Neuronal stem cell (in vitro differentiated cells): ENCODE data around the gene LGR6.

Source experiments
- DNase-seq: peaks from one replicate; pipeline ENCODE4 v3.0.0-alpha.2; 2013; ENCODE audit warnings: low spot score
- H2AFZ ChIP-seq: one replicate; pipeline ENCODE4 v1.6.1; 2013; ENCODE audit warnings: mild to moderate bottlenecking, low read length, inconsistent platforms
- H2AK5ac ChIP-seq: 2 replicates; pipeline ENCODE4 v1.6.1; 2013; ENCODE audit warnings: low read depth, mild to moderate bottlenecking, inconsistent platforms, low read length, moderate library complexity, mixed read lengths
- H2BK120ac ChIP-seq: 2 replicates; pipeline ENCODE4 v1.6.1; 2013; ENCODE audit warnings: low read depth, mild to moderate bottlenecking, inconsistent platforms, low read length, moderate library complexity, mixed read lengths
- H2BK12ac ChIP-seq: one replicate; pipeline ENCODE4 v1.6.1; 2013; ENCODE audit warnings: low read length, inconsistent platforms
- H2BK15ac ChIP-seq: 2 replicates; pipeline ENCODE4 v1.6.1; 2013; ENCODE audit warnings: mild to moderate bottlenecking, low read length, inconsistent platforms, mixed read lengths
- H2BK5ac ChIP-seq: one replicate; pipeline ENCODE4 v1.6.1; 2013; ENCODE audit warnings: inconsistent platforms, mild to moderate bottlenecking, low read length, moderate library complexity
- H3K14ac ChIP-seq: one replicate; pipeline ENCODE4 v1.6.1; 2013; ENCODE audit warnings: low read length, inconsistent platforms
- H3K18ac ChIP-seq: 2 replicates; pipeline ENCODE4 v1.6.1; 2013; ENCODE audit warnings: low read length, inconsistent platforms
- H3K23ac ChIP-seq: 2 replicates; pipeline ENCODE4 v1.6.1; 2013; ENCODE audit warnings: low read depth, mild to moderate bottlenecking, mixed read lengths, low read length, inconsistent platforms; ENCODE audit not compliant: poor library complexity
- H3K27ac ChIP-seq: replicated peaks from 3 replicates; pipeline ENCODE4 v1.5.1; 2013; ENCODE audit warnings: low read length, inconsistent platforms
- H3K27me3 ChIP-seq, 3 experiments: 2 replicates each; pipeline ENCODE4 v1.6.1; 2013; ENCODE audit warnings: low read length in 3 of 3, mild to moderate bottlenecking in 2 of 3, inconsistent platforms in 1 of 3, low read depth in 1 of 3, mixed read lengths in 1 of 3, moderate library complexity in 1 of 3; ENCODE audit not compliant: control insufficient read depth in 3 of 3, insufficient read depth in 3 of 3
- H3K36me3 ChIP-seq, 2 donors: replicated peaks in 1 of 2; 2 replicates each; pipeline ENCODE4 v1.6.1; 2013; ENCODE audit warnings: low read length in 2 of 2; ENCODE audit not compliant: control insufficient read depth in 2 of 2, insufficient read depth in 2 of 2
- H3K4ac ChIP-seq: 2 replicates; pipeline ENCODE4 v1.6.1; 2013; ENCODE audit warnings: inconsistent platforms, mild to moderate bottlenecking, low read length, moderate library complexity
- H3K4me1 ChIP-seq, 2 donors: 1 replicate in 1 of 2; 2 replicates in 1 of 2; pipeline ENCODE4 v1.6.1; 2013; ENCODE audit warnings: low read length in 2 of 2, low read depth in 1 of 2; ENCODE audit not compliant: control insufficient read depth in 2 of 2, insufficient read depth in 1 of 2
- H3K4me2 ChIP-seq: one replicate; pipeline ENCODE4 v1.6.1; 2013; ENCODE audit warnings: mild to moderate bottlenecking, low read length, inconsistent platforms; ENCODE audit not compliant: insufficient read depth, poor library complexity, severe bottlenecking
- H3K4me3 ChIP-seq, 2 donors: 2 replicates each; pipeline ENCODE4 v1.5.1; 2013; ENCODE audit warnings: low read length in 2 of 2, mild to moderate bottlenecking in 2 of 2, inconsistent platforms in 1 of 2, moderate library complexity in 1 of 2
- H3K79me1 ChIP-seq: one replicate; pipeline ENCODE4 v1.6.1; 2013; ENCODE audit warnings: low read depth, mild to moderate bottlenecking, inconsistent platforms, low read length, moderate library complexity
- H3K9ac ChIP-seq: one replicate; pipeline ENCODE4 v1.6.1; 2013; ENCODE audit warnings: mild to moderate bottlenecking, low read depth, low read length, inconsistent platforms; ENCODE audit not compliant: poor library complexity
- H3K9me3 ChIP-seq, 2 donors: replicated peaks in 1 of 2; 2 replicates each; pipeline versions ENCODE3 to v1.6.1; 2013; ENCODE audit warnings: low read length in 2 of 2, mild to moderate bottlenecking in 2 of 2, inconsistent platforms in 1 of 2, low read depth in 1 of 2, mixed read lengths in 1 of 2, moderate library complexity in 1 of 2; ENCODE audit not compliant: control insufficient read depth in 2 of 2, insufficient read depth in 1 of 2
- H4K8ac ChIP-seq: one replicate; pipeline ENCODE4 v1.6.1; 2013; ENCODE audit warnings: low read depth, mild to moderate bottlenecking, inconsistent platforms, low read length, moderate library complexity
- H4K91ac ChIP-seq: one replicate; pipeline ENCODE4 v1.6.1; 2013; ENCODE audit warnings: low read length, low read depth, mild to moderate bottlenecking, inconsistent platforms; ENCODE audit not compliant: poor library complexity
- WGBS, 2 donors: extraction: QIAGEN DNeasy Blood & Tissue Kit; methylation state at CpG; one replicate each; pipeline ENCODE4 v1.1.7; 2013; ENCODE audit warnings: missing lambda C conversion rate in 2 of 2, mixed read lengths in 1 of 2; ENCODE audit not compliant: insufficient read length in 2 of 2, insufficient replicate concordance in 1 of 2; ENCODE audit errors: extremely low coverage in 2 of 2; 5-methylcytosine and 5-hydroxymethylcytosine counted together

The LGR6 gene

GRCh38 chr1:202348005-202348508 lies 154.5 kb downstream of the LGR6 start:
- H3K9ac ChIP-seq: no peak overlapping the region
- no peak for DNase-seq
- no peak overlapping the region for H4K91ac ChIP-seq
- no peak overlapping the region for H2BK5ac ChIP-seq
- no peak overlapping the region for H2BK15ac ChIP-seq
- no peak overlapping the region for H4K8ac ChIP-seq
- no peak overlapping the region for H3K14ac ChIP-seq
- no peak overlapping the region for H3K27ac ChIP-seq
- H2AFZ ChIP-seq: peak overlapping the region; percentile 70
- H3K4me1 ChIP-seq: peaks cover 3 to 5% of the 10 kb centered on the region in 2 donors
- no peaks in the 10 kb centered on the region for H3K9me3 ChIP-seq
- H3K18ac ChIP-seq: no peak overlapping the region
- H3K23ac ChIP-seq: no peak overlapping the region
- no peak overlapping the region for H2BK120ac ChIP-seq
- H2AK5ac ChIP-seq: no peak overlapping the region
- H3K4ac ChIP-seq: no peak overlapping the region
- H3K4me3 ChIP-seq: peak overlapping the region in 1 of 2 donors; percentile 10
- no peaks in the 10 kb centered on the region for H3K36me3 ChIP-seq
- no peak overlapping the region for H3K4me2 ChIP-seq
- no CpG with 5 or more reads among the region's 6 CpGs for WGBS, 2 donors
- H2BK12ac ChIP-seq: no peak overlapping the region
- no peaks in the 10 kb centered on the region for H3K79me1 ChIP-seq
- no peaks in the 10 kb centered on the region for H3K27me3 ChIP-seq

GRCh38 chr1:202348509-202349205 lies 155.1 kb downstream of the LGR6 start, which contains the start of gene PPP1R12B:
Gene PPP1R12B (plus strand): TSS chr1:202348699. CDS start chr1:202348852, 153 bp downstream.
- H3K14ac ChIP-seq: peak within 1 kb of the TSS; percentile 94
- H3K4me1 ChIP-seq: peaks cover 3 to 8% of the 10 kb centered on the region in 2 donors
- H3K4me3 ChIP-seq: peak within 1 kb of the TSS; percentile 82 to 98
- H3K4ac ChIP-seq: no peak within 1 kb of the TSS
- WGBS, 2 donors: no CpG with 5 or more reads among the region's 60 CpGs
- H2AFZ ChIP-seq: peak within 1 kb of the TSS; percentile 95
- no peak within 1 kb of the TSS for H4K91ac ChIP-seq
- no peak within 1 kb of the TSS for H2AK5ac ChIP-seq
- no peak within 1 kb of the TSS for H2BK15ac ChIP-seq
- H2BK120ac ChIP-seq: no peak within 1 kb of the TSS
- H2BK12ac ChIP-seq: no peak within 1 kb of the TSS
- DNase-seq: peak; percentile 97
- H3K18ac ChIP-seq: peak within 1 kb of the TSS; percentile 97
- peak within 1 kb of the TSS; percentile 65 for H3K23ac ChIP-seq
- peak within 1 kb of the TSS; percentile 77 for H3K27ac ChIP-seq
- no peak within 1 kb of the TSS for H4K8ac ChIP-seq
- H3K79me1 ChIP-seq: no peaks in the 10 kb centered on the region
- H2BK5ac ChIP-seq: peak within 1 kb of the TSS; percentile 94
- H3K9me3 ChIP-seq: no peaks in the 10 kb centered on the region
- peak within 1 kb of the TSS; percentile 87 for H3K4me2 ChIP-seq
- H3K9ac ChIP-seq: peak within 1 kb of the TSS; percentile 97
- no peaks in the 10 kb centered on the region for H3K27me3 ChIP-seq
- H3K36me3 ChIP-seq: no peaks in the 10 kb centered on the region

- Histone ChIP-seq H2BK15ac (no peak overlapping the region), H3K4me1 (peaks cover 3 to 8% of the 10 kb centered on the region in 2 donors), H3K4ac (no peak overlapping the region), H3K23ac (no peak overlapping the region), H3K4me3 (peak overlapping the region; percentile 82 to 98), H2BK120ac (no peak overlapping the region), H3K4me2 (peak overlapping the region; percentile 87), H2BK5ac (peak overlapping the region; percentile 94), H3K27me3 (no peaks in the 10 kb centered on the region), H3K9ac (peak overlapping the region; percentile 97), H3K36me3 (no peaks in the 10 kb centered on the region), H2BK12ac (no peak overlapping the region), H2AFZ (peak overlapping the region; percentile 95), H3K79me1 (no peaks in the 10 kb centered on the region), H3K27ac (no peak overlapping the region), H3K14ac (no peak overlapping the region), H3K9me3 (no peaks in the 10 kb centered on the region), H4K91ac (no peak overlapping the region), H4K8ac (no peak overlapping the region), H2AK5ac (no peak overlapping the region), H3K18ac (no peak overlapping the region)
- DNase-seq: peak; percentile 48
- no CpG with 5 or more reads among the region's 12 CpGs for WGBS, 2 donors
These were observed 155.8 kb downstream of the LGR6 start for GRCh38 chr1:202349206-202349928.

GRCh38 chr1:202351725-202352124 lies 158.1 kb downstream of the LGR6 start:
- H2BK15ac ChIP-seq: no peak overlapping the region

More at GRCh38 chr1:202351725-202352124, 158.1 kb downstream of the LGR6 start:
- no peak overlapping the region for H3K4me2 ChIP-seq
- H2BK120ac ChIP-seq: no peak overlapping the region
- H4K8ac ChIP-seq: no peak overlapping the region
- H2AK5ac ChIP-seq: no peak overlapping the region
- no peak for DNase-seq
- no peak overlapping the region for H3K4ac ChIP-seq
- WGBS, 2 donors: no CpG with 5 or more reads among the region's 2 CpGs
- no peaks in the 10 kb centered on the region for H3K9me3 ChIP-seq
- no peak overlapping the region for H3K27ac ChIP-seq
- H3K23ac ChIP-seq: no peak overlapping the region
- no peak overlapping the region for H3K4me3 ChIP-seq
- no peak overlapping the region for H2BK5ac ChIP-seq
- no peak overlapping the region for H3K9ac ChIP-seq
- no peak overlapping the region for H3K14ac ChIP-seq
- no peaks in the 10 kb centered on the region for H3K27me3 ChIP-seq
- H2AFZ ChIP-seq: no peak overlapping the region
- no peak overlapping the region for H3K18ac ChIP-seq
- no peaks in the 10 kb centered on the region for H3K36me3 ChIP-seq
- H3K4me1 ChIP-seq: peaks cover 3 to 8% of the 10 kb centered on the region in 2 donors
- H3K79me1 ChIP-seq: no peaks in the 10 kb centered on the region
- no peak overlapping the region for H4K91ac ChIP-seq
- H2BK12ac ChIP-seq: no peak overlapping the region
